Measurements from ENCODE around the gene PCSK6. TPM values are rescaled to one million over a fixed set of nuclear protein-coding genes. Genes with fewer than 3 reads are reported as not detected.
A peak's percentile ranks its signal among the peaks of the same experiment; 100 is the strongest.

PCSK6 gene
- total and polyA plus RNA-seq, 2 of the 8 experiments (the other 6 are each of a cell fraction or from before 2014, with no cell fraction given), result 1.9 to 4.0 TPM

GRCh38 chr15:101329309-101329863, 160.1 kb downstream of the PCSK6 start:
- peak overlapping the region; percentile 55 for H3K14ac ChIP-seq (ENCODE audit: insufficient read length)
- H3K27ac ChIP-seq (ENCODE audit: low read depth, low read length), result no peak overlapping the region
- no peak for FAIRE-seq
- DNase-seq (ENCODE audit: low read depth in 1 of 2, low spot score in 2 of 2), result no peak
- H2AFZ ChIP-seq (ENCODE audit: low read length), result no peak overlapping the region
- H3K56ac ChIP-seq (replicated peaks; ENCODE audit: insufficient read length, low read depth, low read length), result no peak overlapping the region
- H3K4me2 ChIP-seq (ENCODE audit: insufficient read depth in 1 of 2, low read depth in 2 of 2, low read length in 2 of 2), result no peak overlapping the region
- H2BK20ac ChIP-seq (ENCODE audit: low read length), result no peak overlapping the region
- no peak overlapping the region for H2BK15ac ChIP-seq (ENCODE audit: low read length)
- ChIA-PET POLR2A (ENCODE audit: partially characterized antibody) (no interaction called here), CTCF (ENCODE audit: partially characterized antibody) (interaction anchor here (1.0 to 1.1 kb wide), 3 partner anchors 9 to 310 kb away, joined by 3 to 6 read pairs (median 3); no protein-coding TSS in a partner anchor)
- H2BK12ac ChIP-seq (ENCODE audit: low read depth, low read length), result no peak overlapping the region
- H3K4me3 ChIP-seq (ENCODE audit: extremely low read depth in 1 of 4, insufficient read depth in 2 of 4, low read depth in 3 of 4, low read length in 4 of 4), result no peak overlapping the region
- no peak overlapping the region for H2AK5ac ChIP-seq (ENCODE audit: low read depth, low read length)
- no peaks in the 10 kb centered on the region for H3K36me3 ChIP-seq (ENCODE audit: control insufficient read depth in 2 of 4, insufficient read depth in 4 of 4, low read length in 3 of 4)
- H3K27me3 ChIP-seq (replicated peaks in 1 of 4; ENCODE audit: control insufficient read depth in 3 of 4, extremely low read depth in 1 of 4, insufficient read depth in 3 of 4, low read length in 3 of 4), result peaks cover 0 to 13% (median 7%) of the 10 kb centered on the region in 4 experiments; a peak in 4 of 7 replicates
- WGBS, 2 experiments (ENCODE audit: extremely low coverage in 1 of 2, insufficient coverage in 1 of 2, insufficient read length in 1 of 2, insufficient replicate concordance in 2 of 2, low coverage in 1 of 2, low lambda C conversion rate in 2 of 2, missing lambda C conversion rate in 1 of 2), result 91% methylated on average over 14 of the region's 14 CpGs; no CpG with 5 or more reads in 1 of the 2 experiments
- no peaks in the 10 kb centered on the region for H3K79me1 ChIP-seq (ENCODE audit: low read depth, low read length)
- no peak overlapping the region for H4K8ac ChIP-seq (ENCODE audit: extremely low read depth, insufficient read depth, low read length)
- H2BK5ac ChIP-seq (ENCODE audit: low read depth, low read length), result no peak overlapping the region
- no peak overlapping the region for H2BK120ac ChIP-seq (replicated peaks; ENCODE audit: low read depth, low read length)
- H4K5ac ChIP-seq (ENCODE audit: insufficient read length, low read depth, low read length), result no peak overlapping the region
- H3K9me3 ChIP-seq (ENCODE audit: insufficient read depth in 2 of 2, low read depth in 1 of 2, low read length in 1 of 2), result peaks cover 5% of the 10 kb centered on the region in 2 experiments; a peak in 3 of 4 replicates
- no peaks in the 10 kb centered on the region for H3K23me2 ChIP-seq (ENCODE audit: low read depth, low read length)
- no peak overlapping the region for H3K23ac ChIP-seq (ENCODE audit: insufficient read length)
- H3K4me1 ChIP-seq (replicated peaks in 1 of 4; ENCODE audit: control insufficient read depth in 3 of 4, insufficient read depth in 4 of 4, low read length in 3 of 4), result peaks cover 0 to 3% (median 0%) of the 10 kb centered on the region in 4 experiments; a peak in 1 of 7 replicates
- H4K20me1 ChIP-seq (replicated peaks in 1 of 2; ENCODE audit: control insufficient read depth in 1 of 2, insufficient read depth in 2 of 2, low read length in 2 of 2), result no peaks in the 10 kb centered on the region
- no peak overlapping the region for H3K4ac ChIP-seq (replicated peaks; ENCODE audit: insufficient read length, low read depth, low read length)
- TF ChIP-seq CREB1 (IDR thresholded peaks at IDR 0.05), result no peak
- no peak for TF ChIP-seq TAF7 (optimal IDR thresholded peaks at IDR 0.05; ENCODE audit: borderline replicate concordance, low read depth, low read length)
- TF ChIP-seq RAD21 (IDR thresholded peaks at IDR 0.05 in 1 of 2, conservative IDR thresholded peaks at IDR 0.05 in 1 of 2; ENCODE audit: low read depth in 2 of 2, low read length in 2 of 2), result no peak
- TF ChIP-seq USF2 (IDR thresholded peaks at IDR 0.05; ENCODE audit: low read length), result no peak
- TF ChIP-seq, protein P1, sequence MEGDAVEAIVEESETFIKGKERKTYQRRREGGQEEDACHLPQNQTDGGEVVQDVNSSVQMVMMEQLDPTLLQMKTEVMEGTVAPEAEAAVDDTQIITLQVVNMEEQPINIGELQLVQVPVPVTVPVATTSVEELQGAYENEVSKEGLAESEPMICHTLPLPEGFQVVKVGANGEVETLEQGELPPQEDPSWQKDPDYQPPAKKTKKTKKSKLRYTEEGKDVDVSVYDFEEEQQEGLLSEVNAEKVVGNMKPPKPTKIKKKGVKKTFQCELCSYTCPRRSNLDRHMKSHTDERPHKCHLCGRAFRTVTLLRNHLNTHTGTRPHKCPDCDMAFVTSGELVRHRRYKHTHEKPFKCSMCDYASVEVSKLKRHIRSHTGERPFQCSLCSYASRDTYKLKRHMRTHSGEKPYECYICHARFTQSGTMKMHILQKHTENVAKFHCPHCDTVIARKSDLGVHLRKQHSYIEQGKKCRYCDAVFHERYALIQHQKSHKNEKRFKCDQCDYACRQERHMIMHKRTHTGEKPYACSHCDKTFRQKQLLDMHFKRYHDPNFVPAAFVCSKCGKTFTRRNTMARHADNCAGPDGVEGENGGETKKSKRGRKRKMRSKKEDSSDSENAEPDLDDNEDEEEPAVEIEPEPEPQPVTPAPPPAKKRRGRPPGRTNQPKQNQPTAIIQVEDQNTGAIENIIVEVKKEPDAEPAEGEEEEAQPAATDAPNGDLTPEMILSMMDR (IDR thresholded peaks at IDR 0.05; ENCODE audit: control extremely low read depth in 1 of 3, insufficient read depth in 1 of 3, low read depth in 1 of 3, low read length in 3 of 3), result no peak
- TF ChIP-seq KDM1A (IDR thresholded peaks at IDR 0.05; ENCODE audit: borderline replicate concordance, low read length), result no peak
- no peak overlapping the region for H3K9ac ChIP-seq (replicated peaks in 1 of 4; ENCODE audit: extremely low read depth in 1 of 4, low read depth in 3 of 4, low read length in 3 of 4)
- H4K91ac ChIP-seq (replicated peaks; ENCODE audit: insufficient read length, low read length), result no peak overlapping the region
- H3K79me2 ChIP-seq (ENCODE audit: control insufficient read depth in 1 of 2, insufficient read depth in 2 of 2, low read length in 2 of 2), result no peaks in the 10 kb centered on the region
- no peak overlapping the region for H3K18ac ChIP-seq (ENCODE audit: extremely low read depth, low read length)

Data from H1 (cell line).